Measurements from ENCODE around the gene PYHIN1.
"Not testable (repeated sequence)": the region's sequence is repeated elsewhere in the genome, so short reads cannot be mapped to it uniquely, and the experiment has no call there.

Gene PYHIN1

GRCh38 chr1:158979229-158979628 is 47.9 kb downstream of the PYHIN1 start:
- no peak for DNase-seq (ENCODE audit: low read depth)

DNA sequence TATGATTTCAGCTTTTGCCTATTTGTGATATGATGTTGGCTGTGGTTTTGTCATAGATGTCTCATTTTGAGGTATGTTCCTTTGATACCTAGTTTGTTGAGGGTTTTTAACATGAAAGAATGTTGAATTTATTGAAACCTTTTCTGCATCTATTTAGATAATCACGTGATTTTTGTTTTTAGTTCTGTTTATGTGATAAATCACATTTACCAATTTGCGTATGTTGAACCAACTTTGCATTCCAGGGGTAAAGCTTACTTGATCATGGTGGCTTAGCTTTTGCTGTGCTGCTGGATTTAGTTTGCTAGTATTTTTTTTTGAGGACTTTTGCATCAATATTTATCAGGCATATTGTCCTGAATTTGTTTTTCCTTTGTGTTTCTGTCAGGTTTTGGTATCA is 51.9 kb downstream of the PYHIN1 start:
- no peak for DNase-seq (ENCODE audit: low read depth)

GRCh38 chr1:158984386-158984785 is 53.0 kb downstream of the PYHIN1 start:
- DNase-seq (ENCODE audit: low read depth), result no peak

- DNase-seq (ENCODE audit: low read depth), result no peak
These were observed 58.1 kb downstream of the PYHIN1 start for GRCh38 chr1:158989424-158989823.

DNA sequence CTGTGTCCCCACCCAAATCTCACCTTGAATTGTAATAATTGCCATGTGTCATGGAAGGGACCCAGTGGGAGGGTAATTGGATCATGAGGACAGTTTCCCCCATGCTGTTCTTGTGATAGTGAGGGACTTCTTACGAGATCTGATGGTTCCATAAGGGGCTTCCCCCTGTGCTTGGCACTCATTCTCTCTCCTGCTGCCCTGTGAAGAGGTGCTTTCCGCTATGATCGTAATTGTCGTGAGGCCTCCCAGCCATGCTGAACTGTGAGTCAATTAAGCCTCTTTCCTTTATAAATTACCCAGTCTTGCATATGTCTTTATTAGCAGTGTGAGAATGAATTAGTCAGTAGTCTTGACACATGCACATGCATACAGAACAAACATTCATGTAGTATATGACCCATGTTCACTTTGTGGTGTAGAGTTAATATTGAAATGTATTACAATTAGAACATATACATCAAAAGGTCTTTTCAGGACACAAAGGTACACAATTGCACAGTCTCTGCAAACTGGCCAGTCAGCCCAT is 61.5 kb downstream of the PYHIN1 start:
- DNase-seq (ENCODE audit: low read depth), result no peak

- DNase-seq (ENCODE audit: low read depth), result no peak
These were observed 65.6 kb downstream of the PYHIN1 start for GRCh38 chr1:158996998-158997397.

GRCh38 chr1:158998037-158998780 is 66.9 kb downstream of the PYHIN1 start:
- DNase-seq (ENCODE audit: low read depth), result no peak

DNA sequence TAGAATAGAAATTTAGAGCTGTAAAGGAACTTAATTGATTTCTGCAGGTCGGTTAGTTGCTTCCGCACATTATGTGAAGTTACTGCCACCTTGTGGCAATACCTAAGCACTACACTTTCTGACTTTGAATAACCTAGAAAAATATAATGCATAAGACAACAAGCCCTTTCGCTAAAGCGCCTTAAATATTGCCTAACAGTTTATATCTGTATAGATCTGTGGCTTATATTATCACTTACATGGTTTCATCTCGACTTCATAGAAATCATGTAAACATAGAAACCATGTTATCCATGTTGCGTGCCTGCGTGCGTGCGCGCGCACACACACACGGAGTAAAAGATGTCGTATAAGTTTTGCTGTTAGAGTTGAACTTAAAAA is 67.4 kb downstream of the PYHIN1 start:
- no peak for DNase-seq (ENCODE audit: low read depth)

DNA sequence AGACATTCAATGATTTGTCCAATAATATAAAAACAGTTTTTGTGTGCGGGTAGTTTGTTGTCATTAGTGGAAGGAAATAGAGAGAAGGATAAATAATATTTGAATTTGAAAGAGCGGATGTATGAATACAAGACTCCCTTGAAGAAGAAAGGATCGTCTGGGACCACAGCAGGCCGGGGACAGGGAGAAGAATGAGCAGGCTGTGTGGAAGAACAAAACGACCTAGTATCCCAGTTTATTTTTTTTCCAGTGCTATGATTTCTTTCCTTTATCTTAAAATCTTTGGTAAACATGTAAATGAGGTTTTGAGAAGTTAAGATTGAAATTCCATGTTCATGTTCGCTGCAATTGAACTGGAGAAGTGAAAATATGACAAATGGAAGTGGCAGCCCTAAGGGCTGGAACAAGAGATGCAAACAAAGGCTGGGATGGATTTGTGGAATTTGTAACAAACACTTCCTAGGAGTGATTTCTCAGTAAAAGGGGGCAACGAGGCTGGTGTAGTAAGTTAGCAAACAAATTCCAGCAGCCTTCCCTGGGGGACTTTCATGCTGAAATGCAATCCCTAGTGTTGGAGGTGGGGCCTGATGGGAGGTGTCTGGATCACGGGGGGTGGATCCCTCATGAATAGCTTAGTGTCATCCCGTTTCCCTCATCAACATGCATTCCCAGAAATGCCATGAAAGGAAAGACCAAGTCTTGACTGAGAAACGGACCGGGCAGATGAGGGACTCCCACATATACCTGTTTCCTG is 68.1 kb downstream of the PYHIN1 start:
- no peak for DNase-seq (ENCODE audit: low read depth)

DNA sequence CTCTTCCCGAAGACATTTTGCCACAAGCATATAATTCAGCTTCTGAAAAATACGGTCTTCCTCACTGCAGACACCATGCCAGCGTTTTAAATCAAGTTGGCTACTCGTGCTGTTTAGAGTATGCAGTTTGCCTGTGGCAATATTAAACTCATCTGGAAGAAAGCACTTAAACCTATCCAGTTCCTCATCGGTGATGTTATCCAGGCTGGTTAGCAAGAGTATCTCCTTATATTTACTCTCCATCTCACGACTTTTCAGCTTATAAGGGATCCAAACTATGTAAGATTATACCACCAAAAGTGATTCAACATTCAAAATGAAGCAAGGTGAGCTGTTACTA is 68.7 kb downstream of the PYHIN1 start:
- no peak for DNase-seq (ENCODE audit: low read depth)

- no peak for DNase-seq (ENCODE audit: low read depth)
These were observed 69.3 kb downstream of the PYHIN1 start for GRCh38 chr1:159000625-159001024.

DNA sequence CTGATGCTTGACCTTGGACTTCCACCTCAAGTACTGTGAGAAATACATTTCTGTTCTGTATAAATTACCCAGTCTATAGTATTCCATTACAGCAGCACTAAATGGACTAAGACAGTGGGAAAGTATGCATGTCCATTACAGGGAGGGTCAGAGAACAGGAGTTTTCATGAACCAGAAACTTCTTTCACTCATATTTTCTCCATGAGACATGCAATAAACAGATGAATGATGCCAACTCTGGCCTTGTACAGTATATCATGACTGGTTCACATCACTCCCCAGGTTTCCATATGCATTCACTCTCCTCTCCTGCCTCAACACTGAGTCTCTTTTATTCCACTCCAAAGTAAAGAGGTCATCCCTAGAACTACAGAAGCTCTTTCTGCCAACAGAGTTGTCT is 73.8 kb downstream of the PYHIN1 start:
- no peak for DNase-seq (ENCODE audit: low read depth)

DNA sequence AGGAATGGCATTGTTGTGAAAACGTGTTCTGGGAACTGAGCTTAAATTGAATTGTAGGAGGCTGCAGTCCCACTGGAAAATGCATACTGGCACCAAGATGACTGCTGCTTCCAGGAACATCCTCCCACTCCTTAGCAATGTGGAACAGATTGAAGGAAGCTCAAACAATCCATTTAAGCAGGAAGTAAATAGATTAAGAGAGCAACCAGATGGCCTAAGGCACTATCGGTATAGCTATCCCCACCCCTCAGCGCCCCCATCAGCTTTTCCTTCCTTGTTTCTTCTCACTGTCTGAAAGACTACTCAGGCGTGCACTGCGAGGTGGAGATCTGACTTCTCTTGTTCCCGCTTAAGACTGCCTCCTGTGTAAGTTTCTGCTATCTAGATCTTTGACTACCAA is 74.3 kb downstream of the PYHIN1 start:
- no peak for DNase-seq (ENCODE audit: low read depth)

- DNase-seq (ENCODE audit: low read depth), result not testable (repeated sequence)
These were observed 75.0 kb downstream of the PYHIN1 start for GRCh38 chr1:159006210-159006807.

DNA sequence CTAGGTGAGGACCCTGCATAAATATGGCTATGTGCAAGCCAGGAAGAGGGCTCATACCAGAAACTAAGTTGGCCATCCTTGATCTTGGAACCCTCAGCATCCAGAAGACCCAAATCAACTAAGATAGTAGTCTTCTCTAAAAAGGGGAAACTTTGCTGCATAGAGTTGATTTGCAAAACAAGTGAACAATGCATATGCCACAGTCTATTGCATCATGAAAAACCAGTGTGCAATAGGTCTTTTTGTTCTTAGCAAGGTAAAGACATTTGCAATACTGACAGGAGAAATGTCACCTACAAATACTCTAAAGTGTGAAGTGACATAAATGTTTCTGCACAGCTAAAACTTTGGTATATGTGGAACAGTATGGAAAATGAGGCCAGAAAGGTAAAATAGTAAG is 76.4 kb downstream of the PYHIN1 start:
- no peak for DNase-seq (ENCODE audit: low read depth)

GRCh38 chr1:159008744-159009188 is 77.4 kb downstream of the PYHIN1 start:
- DNase-seq (ENCODE audit: low read depth), result no peak

- no peak for DNase-seq (ENCODE audit: low read depth)
These were observed 77.9 kb downstream of the PYHIN1 start for GRCh38 chr1:159009287-159009686.

DNA sequence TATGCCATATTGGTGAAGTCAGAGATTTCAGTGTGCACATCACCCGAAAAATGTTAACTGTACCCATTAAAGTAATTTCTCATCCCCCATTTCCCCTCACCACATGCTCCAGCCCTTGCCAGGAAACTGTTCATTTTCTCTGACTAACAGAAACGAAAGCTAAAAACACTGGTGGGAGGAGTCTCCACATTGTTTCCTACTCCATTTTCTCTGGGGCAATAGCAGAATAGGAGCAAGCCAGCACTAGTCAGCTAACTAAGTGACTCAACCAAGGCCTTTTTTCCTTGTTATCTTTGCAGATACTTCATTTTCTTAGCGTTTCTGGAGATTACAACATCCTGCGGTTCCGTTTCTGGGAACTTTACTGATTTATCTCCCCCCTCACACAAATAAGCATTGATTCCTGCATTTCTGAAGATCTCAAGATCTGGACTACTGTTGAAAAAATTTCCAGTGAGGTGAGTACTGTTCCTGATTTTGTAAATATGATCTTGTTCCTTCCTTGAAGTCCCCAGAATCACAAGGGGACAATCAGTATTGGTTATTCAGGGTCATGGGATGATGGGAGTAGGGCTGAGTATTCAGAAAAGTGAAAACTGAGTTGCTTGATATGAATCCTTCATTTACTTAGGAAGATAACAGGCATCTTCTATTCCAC is 78.5 kb downstream of the PYHIN1 start, which contains the start of gene IFI16:
TSS of gene IFI16 (plus strand) at position 204 of the 658 bp plus-strand sequence. CDS start 4,774 bp downstream, outside the sequence.
- peak; percentile 68 for DNase-seq (ENCODE audit: low read depth)

DNA sequence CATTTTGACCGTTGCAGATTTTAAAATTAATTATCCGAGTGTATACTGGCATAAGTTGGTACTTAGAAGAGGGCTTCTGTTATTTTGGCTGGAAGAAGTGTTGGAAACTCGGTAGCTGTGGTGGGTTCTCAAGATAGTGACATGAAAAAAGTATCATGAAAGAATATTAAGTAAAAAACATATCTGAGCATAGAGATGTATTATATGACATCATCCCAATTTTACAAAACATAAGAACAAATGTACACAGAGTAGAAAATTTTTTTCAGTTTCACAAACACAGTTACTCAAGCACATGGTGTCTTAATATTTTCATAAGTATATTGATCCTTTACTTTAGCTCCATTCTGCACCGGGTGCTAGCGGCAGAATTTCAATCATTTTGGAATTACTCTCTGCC is 79.0 kb downstream of the PYHIN1 start:
- no peak for DNase-seq (ENCODE audit: low read depth)

DNA sequence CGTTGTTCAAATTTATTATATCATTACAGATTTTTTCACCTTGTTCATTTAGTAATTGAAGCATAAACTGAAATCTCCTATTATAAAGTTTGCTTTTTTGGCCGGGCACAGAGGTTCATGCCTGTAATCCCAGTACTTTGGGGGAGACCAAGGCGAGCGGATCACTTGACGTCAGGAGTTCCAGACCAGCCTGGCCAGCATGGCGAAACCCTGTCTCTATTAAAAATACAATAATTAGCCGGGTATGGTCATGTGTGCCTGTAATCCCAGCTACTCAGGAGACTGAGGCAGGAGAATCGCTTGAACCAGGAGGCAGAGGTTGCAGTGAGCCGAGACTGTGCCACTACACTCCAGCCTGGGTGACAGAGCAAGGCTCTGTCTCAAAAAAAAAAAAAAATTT is 79.6 kb downstream of the PYHIN1 start:
- not testable (repeated sequence) for DNase-seq (ENCODE audit: low read depth)

GRCh38 chr1:159011751-159012150 is 80.4 kb downstream of the PYHIN1 start:
- DNase-seq (ENCODE audit: low read depth), result no peak

- no peak for DNase-seq (ENCODE audit: low read depth)
These were observed 81.1 kb downstream of the PYHIN1 start for GRCh38 chr1:159012495-159012894.

Data from activated T-cell treated with anti-CD3 and anti-CD28 coated beads for 24 hours (primary cell).